Middle frontal gyrus (tissue), 1 donor: ENCODE results near the gene FOXN1.
"Not testable (repeated sequence)": the region's sequence is repeated elsewhere in the genome, so short reads cannot be mapped to it uniquely, and the experiment has no call there.

Source experiments
- DNase-seq: peaks from one replicate; pipeline ENCODE4 v3.0.0-alpha.2; 2015; ENCODE audit warnings: low spot score; ENCODE audit errors: extremely low spot score

The FOXN1 gene, protein sequence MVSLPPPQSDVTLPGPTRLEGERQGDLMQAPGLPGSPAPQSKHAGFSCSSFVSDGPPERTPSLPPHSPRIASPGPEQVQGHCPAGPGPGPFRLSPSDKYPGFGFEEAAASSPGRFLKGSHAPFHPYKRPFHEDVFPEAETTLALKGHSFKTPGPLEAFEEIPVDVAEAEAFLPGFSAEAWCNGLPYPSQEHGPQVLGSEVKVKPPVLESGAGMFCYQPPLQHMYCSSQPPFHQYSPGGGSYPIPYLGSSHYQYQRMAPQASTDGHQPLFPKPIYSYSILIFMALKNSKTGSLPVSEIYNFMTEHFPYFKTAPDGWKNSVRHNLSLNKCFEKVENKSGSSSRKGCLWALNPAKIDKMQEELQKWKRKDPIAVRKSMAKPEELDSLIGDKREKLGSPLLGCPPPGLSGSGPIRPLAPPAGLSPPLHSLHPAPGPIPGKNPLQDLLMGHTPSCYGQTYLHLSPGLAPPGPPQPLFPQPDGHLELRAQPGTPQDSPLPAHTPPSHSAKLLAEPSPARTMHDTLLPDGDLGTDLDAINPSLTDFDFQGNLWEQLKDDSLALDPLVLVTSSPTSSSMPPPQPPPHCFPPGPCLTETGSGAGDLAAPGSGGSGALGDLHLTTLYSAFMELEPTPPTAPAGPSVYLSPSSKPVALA

DNA sequence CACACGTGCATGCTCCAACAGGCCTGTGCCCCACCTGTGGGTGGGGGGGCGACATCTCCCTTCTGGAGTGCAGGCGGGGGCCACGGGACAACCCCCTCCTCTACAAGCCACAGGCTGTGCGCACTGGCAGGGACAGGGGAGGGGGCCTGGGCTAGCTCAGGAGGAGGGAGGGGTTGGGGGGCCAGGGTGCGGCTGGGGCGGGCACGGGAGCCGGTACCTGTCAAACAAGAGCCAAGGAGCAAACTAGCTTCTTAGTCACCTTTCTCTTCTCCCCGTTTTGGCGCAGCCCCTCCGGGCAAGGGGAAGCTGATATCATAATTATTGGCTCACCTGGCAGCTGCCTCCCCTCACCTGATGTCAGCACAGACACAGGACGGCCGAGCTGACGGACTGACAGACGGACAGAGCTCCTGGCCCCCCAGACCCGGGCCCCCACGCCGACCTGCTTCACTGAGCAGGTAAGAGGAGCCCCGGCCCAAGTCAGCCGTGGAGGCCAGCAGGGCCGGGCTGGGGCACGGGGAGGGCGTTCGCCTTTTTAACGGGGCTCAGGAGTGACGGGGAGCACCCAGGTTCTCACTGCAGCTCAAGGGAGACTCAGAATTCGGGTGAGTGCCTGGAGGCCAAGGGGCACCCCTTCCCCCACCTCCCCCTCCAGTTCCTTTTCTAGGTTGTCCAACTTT lies at the start of gene FOXN1:
Gene FOXN1 (plus strand): TSS at position 363 of the 680 bp plus-strand sequence. CDS start 17,622 bp downstream, outside the sequence.
- no peak for DNase-seq

- DNase-seq, result no peak
These were observed 48.3 kb upstream of the FOXN1 start for GRCh38 chr17:28457890-28458289.

GRCh38 chr17:28458881-28459280 lies 47.3 kb upstream of the FOXN1 start:
- DNase-seq, result not testable (repeated sequence)

GRCh38 chr17:28460901-28461300 lies 45.2 kb upstream of the FOXN1 start:
- no peak for DNase-seq

- no peak for DNase-seq
These were observed 40.1 kb upstream of the FOXN1 start for GRCh38 chr17:28466001-28466400.

DNA sequence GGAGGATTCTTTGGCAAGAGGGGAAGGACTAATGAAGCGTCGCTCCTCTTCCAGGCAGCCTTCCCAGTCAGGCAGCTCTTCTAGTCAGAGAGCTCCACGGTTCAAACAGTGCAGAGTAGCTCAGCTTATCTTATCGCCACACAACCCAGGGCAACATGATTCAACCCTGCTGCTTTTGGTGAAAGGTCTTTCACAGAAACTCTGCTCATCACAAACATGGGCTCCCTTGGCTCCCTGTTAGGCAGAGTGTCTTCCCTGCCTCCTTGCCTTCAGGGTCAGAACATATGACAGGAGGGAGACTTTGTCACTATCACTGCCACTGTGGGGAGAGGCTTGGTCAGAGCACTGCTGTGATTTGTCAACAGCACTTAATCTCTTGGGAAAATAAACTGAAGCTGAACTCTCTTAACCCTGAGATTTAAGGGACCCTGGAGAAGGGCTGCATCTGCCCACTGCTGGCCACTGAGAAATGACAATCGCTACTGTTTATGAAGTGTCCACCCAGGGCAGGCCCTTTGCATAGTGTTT lies 39.6 kb upstream of the FOXN1 start:
- DNase-seq, result no peak

- DNase-seq, result no peak
These were observed 38.6 kb upstream of the FOXN1 start for GRCh38 chr17:28467456-28468025.

- not testable (repeated sequence) for DNase-seq
These were observed 38.0 kb upstream of the FOXN1 start for GRCh38 chr17:28468033-28468735.

DNA sequence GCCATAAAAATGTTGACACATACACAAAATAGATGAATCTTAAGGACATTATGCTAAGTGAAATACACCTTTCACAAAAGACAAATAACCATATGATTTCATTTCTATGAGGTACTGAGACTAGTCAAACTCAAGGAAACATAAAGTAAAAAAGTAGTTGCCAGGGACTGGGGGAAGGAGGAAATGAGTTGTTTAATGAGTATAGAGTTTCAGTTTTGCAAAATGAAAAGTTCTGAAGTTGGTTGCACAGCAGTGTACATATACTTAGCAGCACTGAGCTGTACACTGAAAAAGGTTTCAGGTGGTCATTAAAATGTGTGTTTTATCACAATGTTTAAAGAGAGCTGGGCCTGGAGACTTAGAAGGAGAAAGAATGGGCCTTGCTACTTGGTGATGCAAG lies 37.4 kb upstream of the FOXN1 start:
- no peak for DNase-seq

DNA sequence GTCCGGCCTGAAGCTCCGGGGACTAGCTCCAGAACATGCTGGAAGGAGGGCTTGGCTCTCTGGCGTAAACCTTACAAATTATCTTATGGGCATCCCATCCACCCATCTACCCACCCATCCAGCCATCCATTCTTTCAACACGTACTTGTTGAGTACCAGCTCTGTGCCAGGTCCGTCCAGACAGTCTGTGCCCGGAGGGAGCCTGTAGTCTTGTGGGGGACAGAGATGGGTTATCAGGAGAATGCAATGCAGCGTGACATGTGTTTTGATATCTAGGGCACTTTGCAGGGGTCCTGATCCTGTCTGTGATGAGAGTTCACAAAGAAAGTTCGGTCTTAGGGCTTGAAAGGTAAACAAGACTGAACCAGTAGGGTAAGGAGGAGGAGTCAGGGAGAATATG lies 36.8 kb upstream of the FOXN1 start:
- no peak for DNase-seq

GRCh38 chr17:28470266-28470913 lies 35.8 kb upstream of the FOXN1 start:
- no peak for DNase-seq

GRCh38 chr17:28470914-28471366 lies 35.2 kb upstream of the FOXN1 start:
- DNase-seq, result no peak

DNA sequence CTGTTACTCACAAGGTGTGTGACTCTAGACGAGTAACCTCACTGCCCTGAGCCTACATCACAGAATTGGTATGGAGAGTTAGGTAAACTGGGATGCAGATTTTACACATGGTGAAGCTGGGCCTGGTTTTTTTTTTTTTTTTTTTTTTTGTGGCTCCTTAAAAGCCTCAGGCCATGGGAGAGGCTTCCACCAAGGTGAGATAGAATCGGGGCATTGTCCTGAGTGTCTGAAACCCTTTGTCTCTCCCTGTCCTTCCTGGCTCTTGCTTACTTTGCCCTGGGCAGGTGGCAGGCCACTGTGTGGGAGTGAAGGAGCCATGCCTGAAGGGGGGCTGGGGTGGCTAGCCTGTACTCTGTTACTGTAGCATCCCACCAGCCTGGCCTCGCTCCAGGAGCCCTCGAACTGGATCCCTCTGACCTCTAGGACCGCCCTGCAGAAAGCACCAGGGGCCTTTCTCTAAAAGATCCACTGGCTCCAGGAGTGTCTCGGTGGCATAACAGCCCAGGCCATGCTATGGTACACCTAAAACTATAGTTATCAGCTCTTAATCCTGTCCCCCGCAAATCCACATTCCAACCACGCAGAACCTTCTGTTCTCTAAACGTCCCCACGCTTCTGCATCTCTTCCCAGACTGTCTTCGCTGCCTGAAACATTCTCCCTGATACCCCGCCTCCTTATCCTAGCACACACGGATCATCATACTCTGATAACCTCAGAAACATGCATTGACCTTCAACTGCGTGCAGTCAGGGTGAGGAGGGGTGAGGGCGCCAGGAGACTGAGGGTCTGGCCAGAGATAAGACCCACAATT lies 34.4 kb upstream of the FOXN1 start:
- DNase-seq, result no peak

DNA sequence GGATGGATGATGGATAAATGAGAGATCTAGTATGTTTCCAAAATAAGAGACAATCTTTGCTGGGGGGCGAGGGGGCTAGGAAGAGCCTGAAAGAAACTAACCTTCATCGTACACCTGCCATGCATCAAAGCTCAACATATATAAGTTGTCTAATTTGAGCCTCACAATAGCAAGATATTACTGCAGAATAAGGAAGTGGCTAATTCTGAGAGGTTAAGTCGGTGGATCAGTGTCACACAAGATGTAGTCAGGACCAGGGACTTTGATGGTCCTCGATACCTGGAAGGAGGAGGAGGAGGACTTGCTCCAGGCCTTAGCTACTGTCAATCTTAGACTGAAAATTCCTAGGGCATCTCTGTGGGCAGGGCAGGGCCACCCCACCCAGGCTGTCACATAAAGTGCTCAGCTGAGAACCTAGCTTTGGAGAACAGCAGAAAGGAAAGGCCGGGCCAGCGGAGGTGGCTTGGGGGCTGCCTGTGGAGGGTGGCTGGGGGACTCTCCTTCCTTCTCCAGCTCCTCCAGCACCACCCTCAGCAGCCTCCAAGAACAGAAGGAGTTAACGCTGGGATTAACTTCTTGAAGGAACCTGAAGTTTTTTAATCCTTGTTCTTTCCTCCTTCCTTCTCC lies 33.2 kb upstream of the FOXN1 start:
- DNase-seq, result no peak

GRCh38 chr17:28473542-28473941 lies 32.6 kb upstream of the FOXN1 start, which contains the start of gene SLC13A2:
SLC13A2 (plus strand) TSS chr17:28473644; CDS start chr17:28473713, 69 bp downstream.
- DNase-seq, result no peak

GRCh38 chr17:28474111-28474531 lies 32.0 kb upstream of the FOXN1 start:
- DNase-seq, result no peak

DNA sequence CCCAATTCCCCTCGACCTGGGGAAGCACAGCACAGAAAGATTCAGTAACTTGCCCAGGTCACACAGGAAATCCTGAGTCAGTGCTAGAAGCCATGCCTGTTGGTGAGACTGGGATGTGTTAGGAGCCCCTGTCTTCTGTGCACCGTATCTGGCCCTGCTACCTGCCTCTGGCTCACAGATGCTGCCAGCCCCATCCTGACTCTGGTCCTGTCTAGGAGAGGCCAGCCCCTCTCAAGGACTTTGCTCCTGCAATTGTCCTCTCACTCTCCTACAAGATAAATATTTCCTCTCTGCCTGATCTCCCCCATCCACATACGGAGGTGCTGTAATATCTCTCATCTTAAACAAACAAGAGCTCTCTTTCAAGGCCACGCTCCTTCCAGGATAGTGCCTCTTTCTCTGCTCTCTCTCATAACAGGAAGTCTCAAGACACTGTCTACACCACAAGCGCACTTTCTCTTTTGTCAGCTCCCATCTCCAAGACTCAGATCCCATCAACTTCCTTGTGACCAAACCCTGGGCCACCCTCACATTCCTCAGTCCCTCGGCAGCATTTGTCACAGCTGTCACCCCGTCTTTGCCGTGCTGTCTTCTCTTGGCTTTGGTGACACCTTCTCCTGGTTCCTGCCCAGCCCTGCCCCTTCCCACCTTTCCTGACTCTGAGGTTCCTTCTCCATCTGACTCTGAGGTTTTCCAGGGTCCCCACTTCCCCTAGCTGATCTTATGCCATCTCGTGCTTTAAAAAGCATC lies 30.8 kb upstream of the FOXN1 start:
- DNase-seq, result no peak
